Activated T-helper 17 cell treated with anti-CD3 and anti-CD28 coated beads, Interleukin-2, amount 50 U/mL, for 72 hours (primary cell): Measurements from ENCODE around the gene SECTM1. TPM values are rescaled to one million over a fixed set of nuclear protein-coding genes. Genes with fewer than 3 reads are reported as not detected.
"Not testable (repeated sequence)": the region's sequence is repeated elsewhere in the genome, so short reads cannot be mapped to it uniquely, and the experiment has no call there.

Experiments
- ATAC-seq: fragments of 150-1000 bp; cut with Tn5 transposase; replicated peaks from 2 replicates; pipeline ENCODE4 v1.10.0; 2021; ENCODE audit warnings: mild to moderate bottlenecking, moderate library complexity
- H3K27ac Mint-ChIP-seq: one replicate; pipeline ENCODE4 v1.8.0; 2022; ENCODE audit warnings: mixed read lengths
- H3K27me3 Mint-ChIP-seq: one replicate; pipeline ENCODE4 v1.8.0; 2022; ENCODE audit warnings: mixed read lengths
- H3K36me3 Mint-ChIP-seq: one replicate; pipeline ENCODE4 v1.8.0; 2022; ENCODE audit warnings: low read depth, mild to moderate bottlenecking, mixed read lengths
- H3K4me1 Mint-ChIP-seq: one replicate; pipeline ENCODE4 v1.8.0; 2022; ENCODE audit warnings: mixed read lengths
- H3K4me3 Mint-ChIP-seq: one replicate; pipeline ENCODE4 v1.8.0; 2022; ENCODE audit warnings: mild to moderate bottlenecking, mixed read lengths
- H3K9me3 Mint-ChIP-seq: one replicate; pipeline ENCODE4 v1.8.0; 2022; ENCODE audit warnings: mixed read lengths
- total RNA-seq, 2 donors: library from RNA; stranded (reverse); gene quantifications; one replicate each; pipeline ENCODE4 v1.2.3, GENCODE V29; 2022

The SECTM1 gene
- total RNA-seq, 2 donors from 2014 or later, result 16.4 to 22.3 TPM

- Mint-ChIP-seq H3K4me1 (no peaks in the 10 kb centered on the region), H3K27ac (no peak overlapping the region), H3K9me3 (no peaks in the 10 kb centered on the region), H3K4me3 (no peak overlapping the region), H3K27me3 (peaks cover 7% of the 10 kb centered on the region), H3K36me3 (no peaks in the 10 kb centered on the region)
- no peak for ATAC-seq
These were observed 23.8 kb upstream of the SECTM1 start for GRCh38 chr17:82357394-82357793.

DNA sequence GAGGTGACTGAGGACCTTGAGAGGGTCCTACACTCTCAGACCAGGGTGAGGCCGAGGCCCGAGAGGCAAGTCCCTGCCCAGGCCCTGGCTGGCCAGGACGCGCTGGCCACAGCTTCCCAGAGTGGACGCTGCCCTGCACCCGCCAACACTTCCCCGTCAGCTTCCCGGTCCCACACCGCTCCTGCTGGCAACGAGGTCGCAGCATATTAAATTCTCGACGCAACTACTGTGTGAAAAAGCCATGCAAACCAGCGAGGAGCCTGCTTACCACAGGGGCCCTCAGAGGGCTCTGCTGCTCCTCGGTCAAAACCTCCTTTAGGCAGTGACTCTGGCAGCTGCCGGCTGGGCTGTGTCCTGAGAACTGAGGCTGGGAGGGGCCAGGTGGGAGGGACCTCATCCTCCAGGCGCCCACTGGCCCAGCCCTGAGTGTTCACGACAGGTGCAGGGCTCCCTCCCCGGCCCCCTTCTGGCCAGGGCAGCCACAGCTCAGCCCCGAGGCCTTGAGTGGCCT, 23.3 kb upstream of the SECTM1 start:
- Mint-ChIP-seq H3K9me3 (no peaks in the 10 kb centered on the region), H3K27ac (no peak overlapping the region)

DNA sequence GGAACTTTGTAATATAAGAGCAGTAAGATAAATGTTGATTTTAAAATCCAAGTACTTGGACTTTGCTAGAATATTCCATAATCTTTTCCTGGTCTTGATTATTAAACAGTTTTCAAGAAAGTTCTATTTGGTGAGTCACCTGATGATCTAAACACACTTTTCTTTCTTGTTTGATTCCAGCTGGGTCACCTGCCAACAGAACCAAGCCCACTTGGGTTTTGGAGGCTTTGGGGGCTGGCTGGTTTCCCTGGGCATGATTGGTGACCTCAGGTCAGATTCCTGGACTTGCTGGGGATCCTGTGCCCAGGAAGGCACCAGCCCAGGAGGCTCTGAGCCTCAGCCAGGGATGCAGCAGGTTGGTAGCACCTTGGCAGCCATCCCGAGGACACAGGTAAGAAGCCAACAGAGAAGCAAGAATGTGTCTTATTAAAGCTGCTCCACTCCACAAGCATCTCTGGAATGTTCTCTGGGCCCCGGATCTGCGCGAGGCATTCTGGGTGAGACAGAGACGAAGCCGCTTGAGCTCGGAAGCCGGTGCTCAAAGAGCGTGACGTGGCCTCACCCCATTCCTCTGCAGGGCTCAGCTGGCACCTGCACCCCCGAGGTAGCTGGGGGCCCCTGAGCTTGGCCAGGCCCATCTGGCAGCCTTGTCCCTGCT, 22.3 kb upstream of the SECTM1 start:
- peaks cover 7% of the 10 kb centered on the region for H3K27me3 Mint-ChIP-seq
- no peak for ATAC-seq
- no peaks in the 10 kb centered on the region for H3K36me3 Mint-ChIP-seq
- no peaks in the 10 kb centered on the region for H3K4me1 Mint-ChIP-seq
- H3K4me3 Mint-ChIP-seq, result no peak overlapping the region
- no peak overlapping the region for H3K27ac Mint-ChIP-seq
- H3K9me3 Mint-ChIP-seq, result no peaks in the 10 kb centered on the region

More for the DNA sequence above, 23.3 kb upstream of the SECTM1 start:
- H3K36me3 Mint-ChIP-seq, result no peaks in the 10 kb centered on the region
- H3K4me1 Mint-ChIP-seq, result no peaks in the 10 kb centered on the region
- H3K4me3 Mint-ChIP-seq, result no peak overlapping the region
- H3K27me3 Mint-ChIP-seq, result peaks cover 7% of the 10 kb centered on the region
- ATAC-seq, result no peak

- Mint-ChIP-seq H3K4me3 (no peak overlapping the region), H3K27ac (no peak overlapping the region), H3K36me3 (no peaks in the 10 kb centered on the region), H3K9me3 (no peaks in the 10 kb centered on the region), H3K4me1 (no peaks in the 10 kb centered on the region), H3K27me3 (peaks cover 7% of the 10 kb centered on the region)
- ATAC-seq, result no peak
These were observed 21.3 kb upstream of the SECTM1 start for GRCh38 chr17:82354804-82355308.

DNA sequence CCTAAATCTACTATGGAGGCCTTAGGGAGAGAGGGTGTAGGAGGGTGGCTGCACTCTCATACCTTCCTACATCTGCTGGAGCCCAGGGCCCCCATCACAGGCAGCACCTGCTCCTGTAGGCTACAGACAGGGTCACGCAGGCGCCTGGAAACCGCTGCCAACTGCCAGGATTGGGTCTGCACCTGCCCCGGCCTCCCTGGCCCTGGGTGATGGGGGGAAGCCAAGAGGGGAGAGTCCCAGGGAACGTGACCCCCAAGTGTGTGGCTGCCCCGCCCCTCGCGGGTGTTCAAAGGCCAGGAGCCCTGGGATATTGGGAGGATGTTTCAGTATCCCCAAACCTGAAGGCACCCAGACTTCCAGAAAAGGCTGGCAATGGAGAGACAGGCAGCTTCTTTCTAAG, 19.9 kb upstream of the SECTM1 start:
- no peak for ATAC-seq
- no peak overlapping the region for H3K4me3 Mint-ChIP-seq
- H3K36me3 Mint-ChIP-seq, result no peaks in the 10 kb centered on the region
- H3K9me3 Mint-ChIP-seq, result no peaks in the 10 kb centered on the region
- no peak overlapping the region for H3K27ac Mint-ChIP-seq
- H3K27me3 Mint-ChIP-seq, result peaks cover 11% of the 10 kb centered on the region
- H3K4me1 Mint-ChIP-seq, result no peaks in the 10 kb centered on the region

- H3K4me3 Mint-ChIP-seq, result no peak overlapping the region
- H3K36me3 Mint-ChIP-seq, result no peaks in the 10 kb centered on the region
- no peak overlapping the region for H3K27ac Mint-ChIP-seq
- no peaks in the 10 kb centered on the region for H3K4me1 Mint-ChIP-seq
- peak; percentile 88 for ATAC-seq
- peaks cover 11% of the 10 kb centered on the region for H3K27me3 Mint-ChIP-seq
- H3K9me3 Mint-ChIP-seq, result no peaks in the 10 kb centered on the region
These were observed 18.3 kb upstream of the SECTM1 start for GRCh38 chr17:82351713-82352488.

GRCh38 chr17:82351254-82351712, 17.7 kb upstream of the SECTM1 start:
- H3K36me3 Mint-ChIP-seq, result no peaks in the 10 kb centered on the region
- H3K27ac Mint-ChIP-seq, result no peak overlapping the region
- H3K4me3 Mint-ChIP-seq, result no peak overlapping the region
- peaks cover 14% of the 10 kb centered on the region for H3K27me3 Mint-ChIP-seq
- peak; percentile 6 for ATAC-seq
- no peaks in the 10 kb centered on the region for H3K9me3 Mint-ChIP-seq
- peaks cover 4% of the 10 kb centered on the region for H3K4me1 Mint-ChIP-seq

DNA sequence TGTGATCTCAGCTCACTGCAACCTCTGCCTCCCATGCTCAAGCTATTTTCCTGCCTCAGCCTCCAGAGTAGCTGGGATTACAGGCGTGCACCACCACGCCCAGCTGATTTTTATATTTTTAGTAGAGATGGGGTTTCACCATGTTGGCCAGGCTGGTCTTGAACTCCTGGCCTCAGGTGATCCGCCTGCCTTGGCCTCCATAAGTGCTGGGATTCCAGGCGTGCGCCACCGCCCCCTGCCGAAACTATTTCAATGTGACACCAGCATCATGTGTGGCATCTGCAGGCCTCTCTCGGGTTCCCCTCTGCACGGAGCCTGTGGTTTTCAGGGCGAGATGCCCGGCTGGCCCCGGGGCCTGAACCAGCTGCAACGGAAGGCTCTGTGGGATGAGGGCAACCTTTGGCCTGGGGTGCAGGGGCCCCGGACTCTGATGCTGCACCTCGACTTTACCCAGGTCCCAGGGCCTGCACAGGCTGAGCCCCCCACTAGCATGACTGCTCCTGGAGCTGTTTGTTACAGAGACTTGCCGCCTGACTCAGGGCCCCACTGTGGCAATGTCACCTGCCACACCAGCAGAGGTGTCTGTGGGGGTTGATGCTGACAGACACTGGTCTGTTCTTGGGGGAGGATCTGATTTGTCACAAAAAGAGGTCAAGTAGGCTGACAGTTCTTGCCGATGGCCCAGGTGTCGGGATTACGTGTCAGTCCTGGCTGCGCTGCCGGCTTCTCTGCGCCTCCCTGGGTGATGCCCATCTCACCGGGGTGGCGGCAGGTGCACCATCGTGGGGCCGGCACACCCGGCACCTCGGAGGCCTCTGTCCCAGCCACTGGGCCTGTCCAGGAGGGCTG, 16.8 kb upstream of the SECTM1 start:
- Mint-ChIP-seq H3K36me3 (no peaks in the 10 kb centered on the region), H3K27me3 (peaks cover 14% of the 10 kb centered on the region), H3K9me3 (no peaks in the 10 kb centered on the region), H3K27ac (no peak overlapping the region), H3K4me1 (peaks cover 5% of the 10 kb centered on the region), H3K4me3 (no peak overlapping the region)
- peak; percentile 58 for ATAC-seq

- peaks cover 5% of the 10 kb centered on the region for H3K4me1 Mint-ChIP-seq
- no peaks in the 10 kb centered on the region for H3K36me3 Mint-ChIP-seq
- peaks cover 12% of the 10 kb centered on the region for H3K27me3 Mint-ChIP-seq
- H3K27ac Mint-ChIP-seq, result no peak overlapping the region
- no peak for ATAC-seq
- H3K4me3 Mint-ChIP-seq, result no peak overlapping the region
- no peaks in the 10 kb centered on the region for H3K9me3 Mint-ChIP-seq
These were observed 15.7 kb upstream of the SECTM1 start for GRCh38 chr17:82349287-82349701.

DNA sequence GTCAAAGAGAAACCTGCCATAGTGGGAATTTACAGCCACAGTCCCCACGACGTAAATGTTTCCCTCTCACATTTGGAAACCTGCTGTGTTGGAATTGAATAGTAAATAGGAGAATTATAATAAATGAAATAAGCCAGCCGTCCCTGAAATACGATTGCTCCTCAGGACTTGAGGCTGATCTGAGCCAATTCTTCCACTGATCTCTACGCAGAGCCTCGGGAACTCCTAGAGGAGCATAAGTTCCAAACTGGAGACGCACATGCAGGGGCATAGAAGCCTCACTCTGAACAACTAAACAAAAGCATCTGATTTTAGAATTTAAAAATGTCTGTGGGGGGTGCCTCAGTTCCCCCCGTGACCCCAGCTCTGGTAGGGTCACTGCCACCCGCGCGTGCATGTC, 15.3 kb upstream of the SECTM1 start:
- H3K4me3 Mint-ChIP-seq, result no peak overlapping the region
- no peak overlapping the region for H3K27ac Mint-ChIP-seq
- H3K36me3 Mint-ChIP-seq, result no peaks in the 10 kb centered on the region
- H3K4me1 Mint-ChIP-seq, result peaks cover 5% of the 10 kb centered on the region
- peaks cover 12% of the 10 kb centered on the region for H3K27me3 Mint-ChIP-seq
- H3K9me3 Mint-ChIP-seq, result no peaks in the 10 kb centered on the region
- no peak for ATAC-seq

GRCh38 chr17:82348434-82348833, 14.9 kb upstream of the SECTM1 start:
- Mint-ChIP-seq H3K9me3 (no peaks in the 10 kb centered on the region), H3K4me3 (no peak overlapping the region), H3K27me3 (peaks cover 12% of the 10 kb centered on the region), H3K27ac (no peak overlapping the region), H3K36me3 (no peaks in the 10 kb centered on the region), H3K4me1 (peaks cover 5% of the 10 kb centered on the region)
- no peak for ATAC-seq

DNA sequence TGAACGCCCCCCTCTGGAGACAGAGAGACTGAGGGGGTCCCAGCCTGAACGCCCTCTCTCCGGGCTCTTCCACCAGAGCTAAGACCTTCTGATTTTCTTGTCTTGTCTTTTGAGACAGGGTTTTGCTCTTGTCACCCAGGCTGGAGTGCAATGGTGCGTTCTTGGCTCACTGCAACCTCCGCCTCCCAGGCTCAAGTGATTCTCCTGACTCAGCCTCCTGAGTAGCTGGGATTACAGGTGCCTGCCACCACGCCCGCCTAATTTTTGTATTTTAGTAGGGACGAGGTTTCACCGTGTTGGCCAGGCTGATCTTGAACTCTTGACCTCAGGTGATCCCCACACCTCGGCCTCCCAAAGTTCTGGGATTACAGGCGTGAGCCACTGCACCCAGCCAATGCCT, 14.4 kb upstream of the SECTM1 start:
- peaks cover 12% of the 10 kb centered on the region for H3K27me3 Mint-ChIP-seq
- not testable (repeated sequence) for H3K9me3 Mint-ChIP-seq, H3K4me1 Mint-ChIP-seq, H3K27ac Mint-ChIP-seq, ATAC-seq, H3K4me3 Mint-ChIP-seq, H3K36me3 Mint-ChIP-seq

- Mint-ChIP-seq H3K4me3 (no peak overlapping the region), H3K36me3 (no peaks in the 10 kb centered on the region), H3K27ac (no peak overlapping the region), H3K4me1 (peaks cover 5% of the 10 kb centered on the region), H3K27me3 (peaks cover 12% of the 10 kb centered on the region), H3K9me3 (no peaks in the 10 kb centered on the region)
- ATAC-seq, result no peak
These were observed 13.1 kb upstream of the SECTM1 start for GRCh38 chr17:82346342-82347300.
